HCT116 (cell line): ENCODE measurements around the gene AP1G1. TPM values are rescaled to one million over a fixed set of nuclear protein-coding genes. Genes with fewer than 3 reads are reported as not detected.

Experiments used
- ATAC-seq: fragments of 200-7000 bp; cut with Tn5 transposase; 2 replicates; pipeline ENCODE4 v1.9.1; 2020; ENCODE audit warnings: mild to moderate bottlenecking, moderate library complexity
- BruUV-seq: library from RNA; stranded (reverse); fragments of 400-500 nt; replicated peaks from 2 replicates; lab custom pipeline; 2021; lab: Mats Ljungman, UMichigan
- CTCF ChIA-PET: fragments of 300-600 bp; sonication (Branson Sonifier 250); formaldehyde crosslinking; loops from one replicate; lab custom pipeline; 2021; ENCODE audit warnings: antibody characterized with exemption; lab: Charles Lee
- POLR2A ChIA-PET: fragments of 300-600, 350-600 bp; sonication (Branson Sonifier 250); formaldehyde crosslinking; loops from one replicate; lab custom pipeline; 2021; ENCODE audit warnings: antibody characterized with exemption; lab: Charles Lee
- RAD21 ChIA-PET, 2 experiments: fragments of 300-600 bp; sonication (Branson Sonifier 250); formaldehyde crosslinking; loops; one replicate each; lab custom pipeline; 2023; ENCODE audit warnings: low total read pairs in 2 of 2; ENCODE audit not compliant: uncharacterized antibody in 2 of 2, unreplicated experiment in 2 of 2, low non-redundant PET in 1 of 2; lab: Charles Lee
- DNase-seq: peaks from one replicate; pipeline ENCODE4 v3.0.0-alpha.2; 2010; ENCODE audit warnings: low read depth, low spot score
- H2AFZ ChIP-seq: fragments of 200-600 bp; shearing (Covaris generic), sonication (generic); 2 replicates; pipeline ENCODE4 v1.6.1; 2017; ENCODE audit warnings: low read depth, mixed run types, mixed read lengths, antibody characterized with exemption, low read length; ENCODE audit not compliant: poor library complexity, severe bottlenecking
- H3K27ac ChIP-seq: 2 replicates; pipeline ENCODE4 v1.5.1; 2012; ENCODE audit warnings: low read depth, low read length
- H3K27me3 ChIP-seq: fragments of 200-600 bp; sonication (generic); 2 replicates; pipeline ENCODE4 v1.6.1; 2016; ENCODE audit warnings: mixed run types, low read length, mixed read lengths; ENCODE audit not compliant: insufficient read depth
- H3K36me3 ChIP-seq, 2 experiments: fragments of 200-500 bp in 1 of 2; fragments of 200-600 bp in 1 of 2; sonication (Bioruptor generic) in 1 of 2; sonication (generic) in 1 of 2; 2 replicates each; pipeline versions ENCODE4 v1.5.1 to v1.6.1; 2014 to 2016; ENCODE audit warnings: low read length in 2 of 2, inconsistent platforms in 1 of 2, mixed read lengths in 1 of 2, mixed run types in 1 of 2; ENCODE audit not compliant: insufficient read depth in 2 of 2, control insufficient read depth in 1 of 2
- H3K4me1 ChIP-seq, 2 experiments: fragments of 200-600 bp in 1 of 2; sonication (generic) in 1 of 2; 2 replicates each; pipeline versions ENCODE4 v1.5.1 to v1.6.1; 2012 to 2017; ENCODE audit warnings: low read length in 2 of 2, inconsistent platforms in 1 of 2, mild to moderate bottlenecking in 1 of 2, mixed read lengths in 1 of 2, mixed run types in 1 of 2, moderate library complexity in 1 of 2; ENCODE audit not compliant: insufficient read depth in 2 of 2, control insufficient read depth in 1 of 2
- H3K4me2 ChIP-seq: fragments of 200-600 bp; sonication (generic); 2 replicates; pipeline ENCODE4 v1.6.1; 2017; ENCODE audit warnings: mixed run types, low read length, mixed read lengths
- H3K4me3 ChIP-seq, 2 experiments: fragments of 200-600 bp in 1 of 2; sonication (generic) in 1 of 2; replicated peaks in 1 of 2; 2 replicates each; pipeline ENCODE4 v1.5.1; 2011 to 2016; ENCODE audit warnings: low read length in 2 of 2, control low read depth in 1 of 2, low read depth in 1 of 2, mild to moderate bottlenecking in 1 of 2, mixed read lengths in 1 of 2, mixed run types in 1 of 2
- H3K79me2 ChIP-seq: fragments of 200-600 bp; sonication (generic); 2 replicates; pipeline ENCODE4 v1.6.1; 2017; ENCODE audit warnings: mild to moderate bottlenecking, mixed run types, low read length, moderate library complexity, mixed read lengths; ENCODE audit not compliant: insufficient read depth
- H3K9ac ChIP-seq: fragments of 200-600 bp; sonication (generic); 2 replicates; pipeline ENCODE4 v1.6.1; 2016; ENCODE audit warnings: low read length, mixed read lengths
- H3K9me2 ChIP-seq: fragments of 200-600 bp; sonication (generic), shearing (Covaris generic); 2 replicates; pipeline ENCODE4 v1.6.1; 2017; ENCODE audit warnings: mixed run types, mild to moderate bottlenecking, moderate library complexity; ENCODE audit not compliant: insufficient read depth
- H3K9me3 ChIP-seq, 2 experiments: fragments of 200-500 bp in 1 of 2; fragments of 200-600 bp in 1 of 2; sonication (Bioruptor generic) in 1 of 2; sonication (generic) in 1 of 2; 2 replicates each; pipeline ENCODE4 v1.6.1; 2014 to 2017; ENCODE audit warnings: low read length in 2 of 2, mixed read lengths in 2 of 2, inconsistent platforms in 1 of 2, low read depth in 1 of 2, mild to moderate bottlenecking in 1 of 2, mixed run types in 1 of 2, moderate library complexity in 1 of 2; ENCODE audit not compliant: control insufficient read depth in 1 of 2, insufficient read depth in 1 of 2
- H4K20me1 ChIP-seq: fragments of 200-600 bp; sonication (generic), shearing (Covaris generic); 2 replicates; pipeline ENCODE4 v1.6.1; 2017; ENCODE audit warnings: mixed run types, mild to moderate bottlenecking, moderate library complexity; ENCODE audit not compliant: insufficient read depth
- CBX3 ChIP-seq: IDR thresholded peaks from 2 replicates; pipeline ENCODE4 v1.6.1; 2012; ENCODE audit warnings: low read depth
- CEBPB ChIP-seq: IDR thresholded peaks from 2 replicates; pipeline ENCODE4 v1.6.1; 2012; ENCODE audit warnings: low read depth
- EGR1 ChIP-seq: IDR thresholded peaks from 2 replicates; pipeline ENCODE4 v1.6.1; 2012; ENCODE audit warnings: low read depth
- ELF1 ChIP-seq: IDR thresholded peaks from 2 replicates; pipeline ENCODE4 v1.6.1; 2012; ENCODE audit warnings: low read depth, borderline replicate concordance
- EZH2 ChIP-seq: fragments of 200-600 bp; sonication (generic); IDR thresholded peaks from 2 replicates; pipeline ENCODE4 v1.6.1; 2017; ENCODE audit warnings: antibody characterized with exemption, mixed run types
- EZH2phosphoT487 ChIP-seq: fragments of 200-600 bp; IDR thresholded peaks from 2 replicates; pipeline ENCODE4 v1.6.1; 2018; ENCODE audit warnings: antibody characterized with exemption, borderline replicate concordance
- JUND ChIP-seq: IDR thresholded peaks from 2 replicates; pipeline ENCODE4 v1.6.1; 2012
- POLR2A ChIP-seq: IDR thresholded peaks from 2 replicates; pipeline ENCODE4 v1.7.0; 2011; ENCODE audit warnings: borderline replicate concordance; ENCODE audit not compliant: insufficient read depth, insufficient read length; ENCODE audit errors: extremely low read depth
- POLR2AphosphoS5 ChIP-seq: IDR thresholded peaks from 2 replicates; pipeline ENCODE4 v1.6.1; 2011; ENCODE audit warnings: mild to moderate bottlenecking, low read depth, low read length, moderate library complexity
- RAD21 ChIP-seq: IDR thresholded peaks from 2 replicates; pipeline ENCODE4 v1.6.1; 2012; ENCODE audit warnings: low read depth, mild to moderate bottlenecking
- REST ChIP-seq: IDR thresholded peaks from 2 replicates; pipeline ENCODE4 v1.6.1; 2012; ENCODE audit warnings: low read depth
- SIN3A ChIP-seq: IDR thresholded peaks from 2 replicates; pipeline ENCODE4 v1.6.1; 2012; ENCODE audit warnings: low read depth
- SP1 ChIP-seq: IDR thresholded peaks from 2 replicates; pipeline ENCODE4 v1.6.1; 2012; ENCODE audit warnings: low read depth
- SRF ChIP-seq: IDR thresholded peaks from 2 replicates; pipeline ENCODE4 v1.6.1; 2012; ENCODE audit warnings: low read depth
- TCF7L2 ChIP-seq: IDR thresholded peaks from 2 replicates; pipeline ENCODE4 v1.7.0; 2011; ENCODE audit warnings: borderline replicate concordance, inconsistent platforms; ENCODE audit not compliant: insufficient read depth, insufficient read length; ENCODE audit errors: extremely low read depth
- YY1 ChIP-seq: IDR thresholded peaks from 2 replicates; pipeline ENCODE4 v1.6.1; 2011; ENCODE audit warnings: low read length, low read depth, moderate library complexity, mild to moderate bottlenecking; ENCODE audit not compliant: insufficient replicate concordance; ENCODE audit errors: extremely low read depth
- intact Hi-C: fragments of 100-400 bp; cut with micrococcal nuclease; formaldehyde crosslinking; loops from 2 replicates; pipeline ENCODE4 v1.10.0; 2022
- total RNA-seq: library from RNA; stranded (reverse); gene quantifications from one replicate; pipeline ENCODE4 v1.2.1, GENCODE V29; 2021; ENCODE audit not compliant: unreplicated experiment
- TF ChIP-seq, protein P1 (sequence below): IDR thresholded peaks from 2 replicates; pipeline ENCODE4 v1.6.1; 2012

The AP1G1 gene
- total RNA-seq, 1 experiment from 2014 or later, result 70.2 TPM

GRCh38 chr16:71789136-71789535 is 19.5 kb downstream of the AP1G1 start:
- POLR2A ChIA-PET, result interaction anchor here (1.3 kb wide), 1 partner anchor 19 kb away, joined by 3 read pairs; the partner anchor contains the start of gene AP1G1
- Histone ChIP-seq H3K36me3 (peaks cover 11 to 21% of the 10 kb centered on the region in 2 experiments), H3K9me2 (no peaks in the 10 kb centered on the region), H2AFZ (no peak overlapping the region), H3K4me2 (no peak overlapping the region), H3K79me2 (peaks cover 94% of the 10 kb centered on the region), H3K27ac (no peak overlapping the region), H3K9me3 (no peaks in the 10 kb centered on the region), H3K4me3 (no peak overlapping the region), H3K9ac (no peak overlapping the region), H3K27me3 (no peaks in the 10 kb centered on the region), H4K20me1 (no peaks in the 10 kb centered on the region), H3K4me1 (no peaks in the 10 kb centered on the region)
- CTCF ChIA-PET, result no interaction called here
- TF ChIP-seq CBX3 (no peak), EZH2 (no peak), SIN3A (no peak), POLR2AphosphoS5 (no peak), EGR1 (no peak), POLR2A (no peak), TCF7L2 (no peak), SRF (no peak), JUND (no peak), RAD21 (no peak)
- TF ChIP-seq, protein P1, sequence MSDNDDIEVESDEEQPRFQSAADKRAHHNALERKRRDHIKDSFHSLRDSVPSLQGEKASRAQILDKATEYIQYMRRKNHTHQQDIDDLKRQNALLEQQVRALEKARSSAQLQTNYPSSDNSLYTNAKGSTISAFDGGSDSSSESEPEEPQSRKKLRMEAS, result no peak
- RAD21 ChIA-PET, result no interaction called here
- BruUV-seq, result no TSS peak
- DNase-seq (no peak), ATAC-seq (no peak)
- intact Hi-C loops, result loop anchor here (10.0 kb wide), 1 partner anchor 176 kb away; no protein-coding TSS in a partner anchor

DNA sequence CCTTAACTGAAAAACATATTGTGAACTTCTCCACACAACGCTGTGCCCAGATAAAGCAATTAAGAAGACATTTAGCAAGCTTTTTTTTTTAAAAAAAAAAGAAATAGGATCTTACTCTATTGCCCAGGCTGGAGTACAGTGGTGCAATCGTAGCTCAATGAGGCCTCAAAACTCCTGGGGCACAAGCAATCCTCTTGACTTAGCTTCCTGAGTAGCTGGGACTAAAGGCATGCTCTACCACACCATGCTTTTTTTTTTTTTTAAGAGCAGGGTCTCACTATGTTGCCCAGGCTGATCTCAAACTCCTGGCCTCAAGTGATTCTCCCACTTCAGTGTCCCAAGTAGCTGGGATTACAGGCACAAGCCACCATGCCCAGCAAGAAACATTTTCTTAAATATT is 20.1 kb downstream of the AP1G1 start:
- CTCF ChIA-PET, result no interaction called here
- Histone ChIP-seq H3K36me3 (peaks cover 11 to 21% of the 10 kb centered on the region in 2 experiments), H3K4me3 (no peak overlapping the region), H3K79me2 (peaks cover 94% of the 10 kb centered on the region), H3K27me3 (no peaks in the 10 kb centered on the region), H3K27ac (no peak overlapping the region), H4K20me1 (no peaks in the 10 kb centered on the region), H3K4me2 (no peak overlapping the region), H3K4me1 (no peaks in the 10 kb centered on the region), H3K9ac (no peak overlapping the region), H3K9me2 (no peaks in the 10 kb centered on the region), H2AFZ (no peak overlapping the region), H3K9me3 (no peaks in the 10 kb centered on the region)
- POLR2A ChIA-PET, result interaction anchor here (1.3 kb wide), 1 partner anchor 20 kb away, joined by 3 read pairs; the partner anchor contains the start of gene AP1G1
- no peak for DNase-seq
- intact Hi-C loops, result loop anchor here (10.0 kb wide), 1 partner anchor 176 kb away; no protein-coding TSS in a partner anchor
- no TSS peak for BruUV-seq
- RAD21 ChIA-PET, result no interaction called here
- ATAC-seq, result no peak
- TF ChIP-seq RAD21 (no peak), EZH2phosphoT487 (no peak), SP1 (no peak), YY1 (no peak), POLR2AphosphoS5 (no peak), ELF1 (no peak), REST (no peak), CEBPB (no peak)
- TF ChIP-seq, protein P1, result no peak
